HepG2 (cell line): ENCODE measurements around the gene UNCX. TPM values are rescaled to one million over a fixed set of nuclear protein-coding genes. Genes with fewer than 3 reads are reported as not detected.

Experiments used
- POGZ ChIP-seq: sonication (generic); formaldehyde crosslinking; IDR thresholded peaks from 2 replicates; pipeline ENCODE4 v1.4.0; 2020; ENCODE audit warnings: mild to moderate bottlenecking, missing genetic modification reagents
- SP5 ChIP-seq: IDR thresholded peaks from 2 replicates; pipeline ENCODE4 v1.6.1; 2016; ENCODE audit warnings: low read depth, borderline replicate concordance
- ZNF550 ChIP-seq: sonication (generic); formaldehyde crosslinking; IDR thresholded peaks from 2 replicates; pipeline ENCODE4 v1.4.0; 2020; ENCODE audit warnings: mild to moderate bottlenecking, missing genetic modification reagents, borderline replicate concordance
- polyA plus RNA-seq, 8 experiments: library from polyadenylated mRNA; depleted of rRNA in 3 of 8; stranded (reverse) in 7 of 8; unstranded in 1 of 8; fragments of >200 nt; fragmentation: Illumina TruSeq in 4 of 8; extraction: Trizol in 4 of 8; gene quantifications; 2 replicates each; pipeline versions ENCODE4 v1.2.1 to v1.2.3, GENCODE V29; 2011 to 2016; ENCODE audit warnings: low read depth in 4 of 8, missing spikeins in 1 of 8, mixed read lengths in 1 of 8; ENCODE audit not compliant: insufficient read depth in 1 of 8
- total RNA-seq, 5 experiments: library from RNA; depleted of rRNA; stranded (reverse); fragments of >200 nt; fragmentation: Illumina TruSeq; extraction: Trizol; gene quantifications; 2 replicates each; pipeline ENCODE4 v1.2.3, GENCODE V29; 2016; ENCODE audit warnings: low read depth in 1 of 5
- TF ChIP-seq, protein P1 (sequence below): sonication (generic); formaldehyde crosslinking; IDR thresholded peaks from 2 replicates; pipeline ENCODE4 v1.8.0; 2022; ENCODE audit warnings: mild to moderate bottlenecking, missing genetic modification reagents
- TF ChIP-seq, protein P2 (sequence below): sonication (generic); formaldehyde crosslinking; IDR thresholded peaks from 2 replicates; pipeline ENCODE4 v1.5.0; 2020; ENCODE audit warnings: missing genetic modification reagents
- TF ChIP-seq, protein P3 (sequence below): sonication (generic); formaldehyde crosslinking; IDR thresholded peaks from 2 replicates; pipeline ENCODE4 v1.4.0; 2020; ENCODE audit warnings: missing genetic modification reagents

Gene UNCX
- total and polyA plus RNA-seq, 2 of the 13 experiments (the other 11 are each of a cell fraction or from before 2014, with no cell fraction given) = not detected

DNA sequence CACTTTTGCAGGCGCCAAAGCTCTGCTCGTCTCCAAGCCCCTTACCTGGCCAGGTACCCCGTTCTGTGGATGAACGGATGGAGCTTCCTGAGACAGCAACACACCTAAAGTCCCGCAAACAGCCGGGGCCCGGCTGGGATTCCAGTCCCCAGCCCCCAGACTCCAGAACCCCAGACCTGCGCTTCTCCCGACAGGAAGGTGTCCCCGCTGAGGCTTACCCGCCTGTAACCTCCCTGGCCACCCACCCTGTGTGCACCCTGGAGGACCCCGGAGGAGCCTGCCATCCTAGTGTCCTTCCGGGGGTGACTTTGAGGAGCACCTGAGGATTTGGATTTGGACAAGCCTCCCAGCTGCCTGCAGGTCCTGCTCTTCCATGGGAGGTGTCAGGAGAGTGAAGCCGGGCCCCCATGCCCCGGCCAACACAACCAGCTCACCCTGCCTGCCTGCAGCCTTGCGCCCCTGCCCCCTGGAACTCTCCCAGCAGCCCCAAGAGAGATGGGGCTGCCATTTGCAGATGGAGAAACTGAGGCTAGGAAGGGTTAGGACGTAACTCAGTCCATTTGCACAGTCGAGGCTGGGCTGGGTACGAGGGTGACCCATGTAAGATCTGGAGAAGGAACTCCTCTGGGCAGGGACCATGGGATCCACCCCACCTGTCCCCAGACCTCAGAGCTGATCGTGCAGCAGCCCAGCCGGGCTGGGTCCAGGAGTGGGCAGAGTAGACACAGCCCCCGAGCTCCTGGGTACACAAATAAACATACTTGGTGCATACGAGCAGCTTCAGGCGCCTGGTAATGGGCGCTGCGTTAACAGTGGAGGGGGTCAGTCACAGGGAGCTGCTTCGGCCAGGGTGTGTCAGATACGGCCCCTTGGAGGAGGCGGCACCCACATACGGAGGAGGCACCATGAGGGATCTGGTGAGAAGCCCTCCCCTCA lies 31.9 kb downstream of the UNCX start (continued):
- TF ChIP-seq, protein P1, sequence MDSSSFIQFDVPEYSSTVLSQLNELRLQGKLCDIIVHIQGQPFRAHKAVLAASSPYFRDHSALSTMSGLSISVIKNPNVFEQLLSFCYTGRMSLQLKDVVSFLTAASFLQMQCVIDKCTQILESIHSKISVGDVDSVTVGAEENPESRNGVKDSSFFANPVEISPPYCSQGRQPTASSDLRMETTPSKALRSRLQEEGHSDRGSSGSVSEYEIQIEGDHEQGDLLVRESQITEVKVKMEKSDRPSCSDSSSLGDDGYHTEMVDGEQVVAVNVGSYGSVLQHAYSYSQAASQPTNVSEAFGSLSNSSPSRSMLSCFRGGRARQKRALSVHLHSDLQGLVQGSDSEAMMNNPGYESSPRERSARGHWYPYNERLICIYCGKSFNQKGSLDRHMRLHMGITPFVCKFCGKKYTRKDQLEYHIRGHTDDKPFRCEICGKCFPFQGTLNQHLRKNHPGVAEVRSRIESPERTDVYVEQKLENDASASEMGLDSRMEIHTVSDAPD (CRISPR knock-in tag) = no peak
- TF ChIP-seq, protein P2, sequence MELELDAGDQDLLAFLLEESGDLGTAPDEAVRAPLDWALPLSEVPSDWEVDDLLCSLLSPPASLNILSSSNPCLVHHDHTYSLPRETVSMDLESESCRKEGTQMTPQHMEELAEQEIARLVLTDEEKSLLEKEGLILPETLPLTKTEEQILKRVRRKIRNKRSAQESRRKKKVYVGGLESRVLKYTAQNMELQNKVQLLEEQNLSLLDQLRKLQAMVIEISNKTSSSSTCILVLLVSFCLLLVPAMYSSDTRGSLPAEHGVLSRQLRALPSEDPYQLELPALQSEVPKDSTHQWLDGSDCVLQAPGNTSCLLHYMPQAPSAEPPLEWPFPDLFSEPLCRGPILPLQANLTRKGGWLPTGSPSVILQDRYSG = no peak
- TF ChIP-seq ZNF550 = no peak
- TF ChIP-seq, protein P3, sequence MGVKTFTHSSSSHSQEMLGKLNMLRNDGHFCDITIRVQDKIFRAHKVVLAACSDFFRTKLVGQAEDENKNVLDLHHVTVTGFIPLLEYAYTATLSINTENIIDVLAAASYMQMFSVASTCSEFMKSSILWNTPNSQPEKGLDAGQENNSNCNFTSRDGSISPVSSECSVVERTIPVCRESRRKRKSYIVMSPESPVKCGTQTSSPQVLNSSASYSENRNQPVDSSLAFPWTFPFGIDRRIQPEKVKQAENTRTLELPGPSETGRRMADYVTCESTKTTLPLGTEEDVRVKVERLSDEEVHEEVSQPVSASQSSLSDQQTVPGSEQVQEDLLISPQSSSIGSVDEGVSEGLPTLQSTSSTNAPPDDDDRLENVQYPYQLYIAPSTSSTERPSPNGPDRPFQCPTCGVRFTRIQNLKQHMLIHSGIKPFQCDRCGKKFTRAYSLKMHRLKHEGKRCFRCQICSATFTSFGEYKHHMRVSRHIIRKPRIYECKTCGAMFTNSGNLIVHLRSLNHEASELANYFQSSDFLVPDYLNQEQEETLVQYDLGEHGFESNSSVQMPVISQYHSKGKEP (CRISPR knock-in tag) = no peak
- TF ChIP-seq SP5 (CRISPR knock-in tag) = no peak
- TF ChIP-seq POGZ (CRISPR knock-in tag) = no peak
- TF ChIP-seq, all 625 proteins: peak for 0
